ENCODE results near the gene STXBP6. TPM values are rescaled to one million over a fixed set of nuclear protein-coding genes. Genes with fewer than 3 reads are reported as not detected.
"Not testable (repeated sequence)": the region's sequence is repeated elsewhere in the genome, so short reads cannot be mapped to it uniquely, and the experiment has no call there.

The STXBP6 gene
- total RNA-seq, 4 donors from 2014 or later: 2.6 to 5.5 (median 4.4) TPM

DNA sequence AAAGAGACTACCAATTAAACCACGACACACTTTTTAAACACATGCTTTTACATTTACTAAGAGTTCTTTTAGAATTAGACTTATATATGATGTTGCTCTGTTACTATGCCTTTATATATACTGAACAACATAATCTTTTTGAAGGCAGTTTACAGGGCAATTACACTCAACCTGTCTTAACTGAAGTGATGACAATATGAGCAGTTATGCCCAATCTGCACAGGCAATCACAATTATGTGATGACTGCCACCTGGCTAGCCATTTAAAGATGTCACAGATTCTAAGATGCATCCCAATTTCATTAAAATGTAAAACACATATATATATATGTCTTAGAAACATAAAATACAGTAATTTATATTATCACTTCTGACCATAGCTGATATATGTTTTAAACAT is 112.6 kb downstream of the STXBP6 start:
- intact Hi-C loops (cut with DNase I; ENCODE audit: low total_unique reads) (no loop called here), in situ Hi-C loops (cut with MboI; ENCODE audit: low sequenced_read_pairs in 4 of 4) (no loop called here)
- Histone ChIP-seq H3K4me1 (no peaks in the 10 kb centered on the region), H3K9me3 (no peaks in the 10 kb centered on the region), H3K4me3 (no peak overlapping the region), H3K27me3 (no peaks in the 10 kb centered on the region), H3K27ac (no peak overlapping the region), H3K36me3 (no peaks in the 10 kb centered on the region)
- ATAC-seq: no peak
- DNase-seq: no peak
- TF ChIP-seq, protein P1, sequence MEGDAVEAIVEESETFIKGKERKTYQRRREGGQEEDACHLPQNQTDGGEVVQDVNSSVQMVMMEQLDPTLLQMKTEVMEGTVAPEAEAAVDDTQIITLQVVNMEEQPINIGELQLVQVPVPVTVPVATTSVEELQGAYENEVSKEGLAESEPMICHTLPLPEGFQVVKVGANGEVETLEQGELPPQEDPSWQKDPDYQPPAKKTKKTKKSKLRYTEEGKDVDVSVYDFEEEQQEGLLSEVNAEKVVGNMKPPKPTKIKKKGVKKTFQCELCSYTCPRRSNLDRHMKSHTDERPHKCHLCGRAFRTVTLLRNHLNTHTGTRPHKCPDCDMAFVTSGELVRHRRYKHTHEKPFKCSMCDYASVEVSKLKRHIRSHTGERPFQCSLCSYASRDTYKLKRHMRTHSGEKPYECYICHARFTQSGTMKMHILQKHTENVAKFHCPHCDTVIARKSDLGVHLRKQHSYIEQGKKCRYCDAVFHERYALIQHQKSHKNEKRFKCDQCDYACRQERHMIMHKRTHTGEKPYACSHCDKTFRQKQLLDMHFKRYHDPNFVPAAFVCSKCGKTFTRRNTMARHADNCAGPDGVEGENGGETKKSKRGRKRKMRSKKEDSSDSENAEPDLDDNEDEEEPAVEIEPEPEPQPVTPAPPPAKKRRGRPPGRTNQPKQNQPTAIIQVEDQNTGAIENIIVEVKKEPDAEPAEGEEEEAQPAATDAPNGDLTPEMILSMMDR (IDR thresholded peaks at IDR 0.05 in 4 of 5, conservative IDR thresholded peaks at IDR 0.05 in 1 of 5): no peak
- no peak for TF ChIP-seq POLR2A (IDR thresholded peaks at IDR 0.05)

DNA sequence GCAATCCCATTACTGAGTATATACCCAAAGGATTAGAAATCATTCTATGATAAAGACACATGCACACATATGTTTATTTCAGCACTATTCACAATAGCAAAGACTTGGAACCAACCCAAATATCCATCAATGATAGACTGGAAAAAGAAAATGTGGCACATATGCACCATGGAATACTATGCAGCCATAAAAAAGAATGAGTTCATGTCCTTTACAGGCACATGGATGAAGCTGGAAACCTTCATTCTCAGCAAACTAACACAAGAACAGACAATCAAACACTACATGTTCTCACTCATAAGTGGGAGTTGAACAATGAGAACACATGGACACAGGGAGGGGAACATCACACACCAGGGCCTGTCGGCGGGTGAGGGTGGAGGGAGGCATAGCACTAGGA is 113.2 kb downstream of the STXBP6 start:
- intact Hi-C loops (cut with DNase I; ENCODE audit: low total_unique reads); H3K27me3 ChIP-seq; H3K36me3 ChIP-seq; H3K27ac ChIP-seq; ATAC-seq; in situ Hi-C loops (cut with MboI; ENCODE audit: low sequenced_read_pairs in 4 of 4); H3K9me3 ChIP-seq; H3K4me3 ChIP-seq; H3K4me1 ChIP-seq; DNase-seq: not testable (repeated sequence)

DNA sequence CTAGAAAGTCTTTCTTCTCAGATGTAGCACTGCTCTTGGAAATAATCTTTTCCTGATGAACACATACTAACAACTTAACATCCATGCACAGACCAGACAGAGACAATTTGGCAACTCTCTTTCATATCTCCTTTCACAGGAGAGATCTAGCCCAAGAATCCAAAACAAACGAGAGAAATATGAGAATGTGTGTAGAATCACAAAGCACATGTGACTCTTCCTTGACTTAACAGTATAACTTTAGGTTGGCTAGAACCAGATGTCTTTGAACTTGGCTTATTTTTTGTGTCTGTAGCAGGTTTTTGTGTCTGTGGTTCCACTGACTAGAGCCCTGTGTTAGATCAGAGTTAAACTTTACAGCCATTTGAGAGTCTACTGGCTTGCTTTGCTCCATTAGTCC is 114.2 kb downstream of the STXBP6 start:
- DNase-seq: no peak
- no peaks in the 10 kb centered on the region for H3K9me3 ChIP-seq
- H3K27ac ChIP-seq: no peak overlapping the region
- no peak overlapping the region for H3K4me3 ChIP-seq
- no peaks in the 10 kb centered on the region for H3K27me3 ChIP-seq
- H3K36me3 ChIP-seq: no peaks in the 10 kb centered on the region
- no peak for ATAC-seq
- intact Hi-C loops (cut with DNase I; ENCODE audit: low total_unique reads) (no loop called here), in situ Hi-C loops (cut with MboI; ENCODE audit: low sequenced_read_pairs in 4 of 4) (no loop called here)
- H3K4me1 ChIP-seq: no peaks in the 10 kb centered on the region
- TF ChIP-seq POLR2A (IDR thresholded peaks at IDR 0.05): no peak
- TF ChIP-seq, protein P1 (IDR thresholded peaks at IDR 0.05 in 4 of 5, conservative IDR thresholded peaks at IDR 0.05 in 1 of 5): no peak

DNA sequence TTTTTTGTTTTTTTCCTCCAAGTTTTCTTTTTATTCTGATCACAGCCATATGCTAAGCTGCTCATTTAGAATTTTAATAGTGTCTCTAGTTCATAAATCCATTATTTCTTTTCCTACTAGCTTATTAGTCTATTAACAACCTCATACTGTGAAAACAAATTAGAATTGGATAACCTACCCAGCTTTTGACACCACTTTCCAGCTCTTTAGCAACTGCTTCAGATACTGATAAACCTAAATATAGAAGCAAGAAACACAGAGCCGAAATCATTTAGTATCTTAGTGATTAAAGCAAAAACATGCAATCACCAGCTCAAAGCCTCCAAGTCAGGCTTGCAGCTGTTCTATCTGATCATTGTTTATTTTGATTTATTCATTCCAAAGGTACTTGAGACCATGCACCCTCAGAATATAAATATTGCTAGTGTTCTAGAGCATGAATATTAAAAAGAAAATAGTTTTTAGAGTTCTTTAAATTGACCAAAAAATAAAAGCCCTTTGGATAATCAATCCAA is 121.5 kb downstream of the STXBP6 start:
- TF ChIP-seq, protein P1 (IDR thresholded peaks at IDR 0.05 in 4 of 5, conservative IDR thresholded peaks at IDR 0.05 in 1 of 5): no peak
- TF ChIP-seq POLR2A (IDR thresholded peaks at IDR 0.05): no peak
- no peaks in the 10 kb centered on the region for H3K9me3 ChIP-seq
- intact Hi-C loops (cut with DNase I; ENCODE audit: low total_unique reads) (no loop called here), in situ Hi-C loops (cut with MboI; ENCODE audit: low sequenced_read_pairs in 4 of 4) (no loop called here)
- no peak overlapping the region for H3K4me3 ChIP-seq
- H3K27ac ChIP-seq: no peak overlapping the region
- no peak for ATAC-seq
- DNase-seq: no peak
- no peaks in the 10 kb centered on the region for H3K4me1 ChIP-seq
- H3K27me3 ChIP-seq: no peaks in the 10 kb centered on the region
- no peaks in the 10 kb centered on the region for H3K36me3 ChIP-seq

DNA sequence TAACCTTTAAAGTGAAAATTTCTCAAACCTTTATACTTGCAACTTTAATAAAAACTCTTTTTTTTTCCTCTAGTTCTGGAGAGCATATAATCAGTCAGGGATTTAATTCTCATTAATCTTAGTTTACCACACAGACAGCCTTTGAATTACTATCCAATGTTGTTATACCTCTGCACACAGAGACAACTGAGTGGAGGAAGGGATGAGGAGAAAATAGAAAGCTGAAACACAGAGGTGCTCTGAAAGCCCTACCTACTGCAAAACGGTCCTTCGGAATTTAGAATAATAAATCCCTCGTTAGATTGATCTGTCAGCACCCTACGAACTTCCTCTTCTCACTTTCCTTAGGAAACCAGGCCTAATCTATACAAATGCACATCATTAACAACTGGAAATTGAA is 122.1 kb downstream of the STXBP6 start:
- Histone ChIP-seq H3K4me3 (no peak overlapping the region), H3K4me1 (no peaks in the 10 kb centered on the region), H3K27ac (no peak overlapping the region), H3K27me3 (no peaks in the 10 kb centered on the region), H3K36me3 (no peaks in the 10 kb centered on the region), H3K9me3 (no peaks in the 10 kb centered on the region)
- in situ Hi-C loops (cut with MboI; ENCODE audit: low sequenced_read_pairs in 4 of 4) (no loop called here), intact Hi-C loops (cut with DNase I; ENCODE audit: low total_unique reads) (no loop called here)
- ATAC-seq (no peak), DNase-seq (no peak)
- TF ChIP-seq, protein P1 (IDR thresholded peaks at IDR 0.05 in 4 of 5, conservative IDR thresholded peaks at IDR 0.05 in 1 of 5): no peak
- no peak for TF ChIP-seq POLR2A (IDR thresholded peaks at IDR 0.05)
